ENCODE measurements around the gene RETREG3. TPM values are rescaled to one million over a fixed set of nuclear protein-coding genes. Genes with fewer than 3 reads are reported as not detected.

The RETREG3 gene
- total RNA-seq, 4 donors from 2014 or later = 31.4 to 66.6 (median 55.8) TPM

DNA sequence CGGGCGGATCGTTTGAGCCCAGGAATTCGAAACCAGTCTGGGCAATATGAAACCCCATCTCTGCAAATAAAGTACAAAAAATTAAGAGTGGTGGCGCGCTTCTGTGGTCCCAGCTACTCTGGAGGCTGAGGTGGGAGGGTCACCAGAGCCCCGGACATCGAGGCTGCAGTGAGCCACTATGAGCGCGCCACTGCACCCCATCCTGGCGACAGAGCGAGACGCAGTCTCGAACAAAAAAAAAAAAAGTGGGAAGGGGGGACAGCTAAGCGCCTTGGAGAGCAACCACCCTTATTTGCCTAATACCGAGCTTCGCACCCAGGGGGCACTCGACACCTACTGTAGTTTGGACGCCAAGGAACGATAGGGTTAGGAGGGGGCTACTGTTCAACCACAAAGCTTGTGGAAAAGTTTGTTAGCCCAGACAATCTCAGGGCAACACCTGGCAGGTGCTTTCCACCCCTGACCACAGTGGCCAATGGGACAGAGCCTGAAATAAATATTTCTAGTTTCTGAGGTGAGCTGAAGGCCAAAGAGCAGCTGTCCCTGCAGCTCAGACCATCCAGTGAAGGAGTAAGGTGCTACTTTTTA is 30.8 kb downstream of the RETREG3 start:
- TF ChIP-seq CTCF (IDR thresholded peaks at IDR 0.05) = peak; percentile 48 to 83 (median 72)
- TF ChIP-seq POLR2A (IDR thresholded peaks at IDR 0.05) = no peak
- Histone ChIP-seq H3K4me1 (peaks cover 0 to 22% (median 6%) of the 10 kb centered on the region in 4 donors), H3K27me3 (no peaks in the 10 kb centered on the region), H3K9me3 (no peaks in the 10 kb centered on the region), H3K27ac (peak overlapping the region; percentile 81 to 92 (median 87)), H3K36me3 (peaks cover 0 to 49% (median 0%) of the 10 kb centered on the region in 3 donors), H3K4me3 (peak overlapping the region; percentile 48 to 89 (median 60))
- DNase-seq = peak; percentile 80 to 92 (median 87)

DNA sequence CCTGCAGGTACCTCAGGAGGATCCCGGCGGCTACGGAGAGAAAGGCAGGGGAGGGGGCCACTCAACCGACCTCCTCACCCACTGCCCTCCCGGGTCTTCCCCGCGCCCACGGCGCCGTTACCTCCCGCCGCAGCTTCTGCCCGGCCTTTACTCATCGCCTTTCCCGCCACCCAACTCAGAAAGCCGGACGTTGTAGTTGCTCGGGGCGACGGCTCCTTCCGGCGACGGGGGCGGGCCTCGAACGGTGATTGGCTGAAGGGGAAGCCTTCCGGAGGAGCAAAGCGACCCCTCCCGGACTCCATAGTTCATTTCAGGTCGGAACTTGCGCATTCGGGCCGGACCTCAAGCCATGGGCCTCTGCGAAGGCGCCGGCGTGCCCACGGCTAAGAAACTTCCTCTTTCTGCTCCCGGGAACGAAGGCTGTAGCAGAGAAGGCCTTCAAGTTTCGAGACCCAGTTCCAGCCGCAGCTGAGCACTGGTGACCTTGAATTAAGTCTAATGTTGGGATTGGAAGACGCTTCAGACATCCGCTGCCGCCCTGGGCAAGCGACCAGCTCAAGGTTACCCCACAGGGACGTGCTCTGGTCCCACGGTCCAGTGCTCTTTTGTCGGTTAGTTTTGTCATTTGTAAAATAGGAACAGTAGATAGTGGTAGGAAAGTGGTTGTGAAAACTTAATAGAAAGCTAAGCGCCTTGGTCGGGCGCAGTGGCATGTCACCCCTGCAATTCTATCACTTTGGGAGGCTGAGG is 31.5 kb downstream of the RETREG3 start, which contains the start of gene PSMC3IP:
Gene PSMC3IP (minus strand): TSS at position 198 of the 750 bp plus-strand sequence. CDS start 43 bp downstream, at position 155.
- no peaks in the 10 kb centered on the region for H3K27me3 ChIP-seq
- peak; percentile 78 to 82 for TF ChIP-seq POLR2A (IDR thresholded peaks at IDR 0.05)
- TF ChIP-seq CTCF (IDR thresholded peaks at IDR 0.05) = peak in 5 of 6 experiments; percentile 24 to 59 (median 50)
- no peaks in the 10 kb centered on the region for H3K9me3 ChIP-seq
- peaks cover 0 to 22% (median 6%) of the 10 kb centered on the region in 4 donors for H3K4me1 ChIP-seq
- H3K36me3 ChIP-seq = peaks cover 0 to 49% (median 0%) of the 10 kb centered on the region in 3 donors
- peak within 1 kb of the TSS; percentile 81 to 92 (median 87) for H3K27ac ChIP-seq
- H3K4me3 ChIP-seq = peak within 1 kb of the TSS; percentile 48 to 89 (median 60)
- DNase-seq = peak; percentile 92 to 98 (median 96)

- TF ChIP-seq POLR2A (IDR thresholded peaks at IDR 0.05) = no peak
- TF ChIP-seq CTCF (IDR thresholded peaks at IDR 0.05) = no peak
- DNase-seq = no peak
- no peaks in the 10 kb centered on the region for H3K27me3 ChIP-seq
- H3K4me1 ChIP-seq = peaks cover 0 to 22% (median 6%) of the 10 kb centered on the region in 4 donors
- H3K4me3 ChIP-seq = peak overlapping the region; percentile 48 to 89 (median 60)
- H3K27ac ChIP-seq = peak overlapping the region; percentile 19 to 92 (median 86)
- H3K36me3 ChIP-seq = peaks cover 0 to 49% (median 0%) of the 10 kb centered on the region in 3 donors
- H3K9me3 ChIP-seq = no peaks in the 10 kb centered on the region
Observed at GRCh38 chr17:42577140-42577531, 32.0 kb downstream of the RETREG3 start.

- H3K27ac ChIP-seq = no peak overlapping the region
- no peaks in the 10 kb centered on the region for H3K9me3 ChIP-seq
- H3K27me3 ChIP-seq = no peaks in the 10 kb centered on the region
- TF ChIP-seq POLR2A (IDR thresholded peaks at IDR 0.05) = no peak
- TF ChIP-seq CTCF (IDR thresholded peaks at IDR 0.05) = no peak
- H3K4me3 ChIP-seq = no peak overlapping the region
- no peak for DNase-seq
- H3K36me3 ChIP-seq = peaks cover 0 to 59% (median 0%) of the 10 kb centered on the region in 3 donors
- H3K4me1 ChIP-seq = peaks cover 0 to 22% (median 6%) of the 10 kb centered on the region in 4 donors
Observed at GRCh38 chr17:42574463-42574862, 34.7 kb downstream of the RETREG3 start.

- Histone ChIP-seq H3K4me1 (peaks cover 0 to 24% (median 9%) of the 10 kb centered on the region in 4 donors), H3K9me3 (no peaks in the 10 kb centered on the region), H3K4me3 (no peak overlapping the region), H3K27me3 (no peaks in the 10 kb centered on the region), H3K27ac (no peak overlapping the region), H3K36me3 (peaks cover 0 to 71% (median 0%) of the 10 kb centered on the region in 3 donors)
- TF ChIP-seq POLR2A (IDR thresholded peaks at IDR 0.05) = no peak
- no peak for TF ChIP-seq CTCF (IDR thresholded peaks at IDR 0.05)
- DNase-seq = peak in 1 of 3 donors; percentile 13
Observed at GRCh38 chr17:42573095-42573494, 36.1 kb downstream of the RETREG3 start.
